Measurements from ENCODE around the gene SDCCAG8. TPM values are rescaled to one million over a fixed set of nuclear protein-coding genes. Genes with fewer than 3 reads are reported as not detected.

The SDCCAG8 gene
- total and polyA plus RNA-seq, 2 donors from 2014 or later = 29.6 to 53.2 TPM

DNA sequence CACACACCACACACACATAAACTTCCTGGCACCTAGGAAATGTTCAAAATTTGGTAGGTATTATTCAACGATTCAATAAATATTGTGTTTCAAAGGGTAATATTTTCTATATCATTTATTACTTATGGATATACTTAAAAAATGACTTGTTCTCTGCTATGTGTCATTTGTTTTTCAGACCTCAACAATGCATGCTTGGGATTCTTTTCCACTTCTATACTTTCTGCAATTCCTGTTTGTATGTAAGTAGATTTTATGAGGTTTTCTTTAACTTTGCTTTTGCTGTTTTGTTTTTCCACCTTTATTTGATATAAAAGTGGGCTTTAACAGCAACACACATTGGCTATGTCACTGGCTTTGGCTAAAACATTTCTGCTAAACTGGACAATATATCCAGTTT, 4.3 kb upstream of the SDCCAG8 start:
- no peak overlapping the region for H3K4me3 ChIP-seq (ENCODE audit: low read length in 3 of 3)
- H3K36me3 ChIP-seq (ENCODE audit: control insufficient read depth in 2 of 3, insufficient read depth in 3 of 3, low read length in 3 of 3) = no peaks in the 10 kb centered on the region
- H3K27me3 ChIP-seq (ENCODE audit: control insufficient read depth, insufficient read depth, low read length) = no peaks in the 10 kb centered on the region
- TF ChIP-seq CTCF (IDR thresholded peaks at IDR 0.05; ENCODE audit: borderline replicate concordance, extremely low read depth, insufficient read depth) = no peak
- H3K9ac ChIP-seq (ENCODE audit: low read length in 3 of 3) = no peak overlapping the region
- intact Hi-C loops (cut with DNase I) = no loop called here
- no peak for DNase-seq
- H3K9me3 ChIP-seq (ENCODE audit: control insufficient read depth in 2 of 3, insufficient read depth in 1 of 3, low read length in 3 of 3) = no peaks in the 10 kb centered on the region
- H3K27ac ChIP-seq (ENCODE audit: low read depth in 2 of 2, low read length in 2 of 2) = no peak overlapping the region
- FAIRE-seq = no peak
- H3K4me1 ChIP-seq (ENCODE audit: control insufficient read depth in 2 of 3, insufficient read depth in 2 of 3, low read depth in 1 of 3, low read length in 3 of 3) = peaks cover 0 to 14% (median 3%) of the 10 kb centered on the region in 3 donors

DNA sequence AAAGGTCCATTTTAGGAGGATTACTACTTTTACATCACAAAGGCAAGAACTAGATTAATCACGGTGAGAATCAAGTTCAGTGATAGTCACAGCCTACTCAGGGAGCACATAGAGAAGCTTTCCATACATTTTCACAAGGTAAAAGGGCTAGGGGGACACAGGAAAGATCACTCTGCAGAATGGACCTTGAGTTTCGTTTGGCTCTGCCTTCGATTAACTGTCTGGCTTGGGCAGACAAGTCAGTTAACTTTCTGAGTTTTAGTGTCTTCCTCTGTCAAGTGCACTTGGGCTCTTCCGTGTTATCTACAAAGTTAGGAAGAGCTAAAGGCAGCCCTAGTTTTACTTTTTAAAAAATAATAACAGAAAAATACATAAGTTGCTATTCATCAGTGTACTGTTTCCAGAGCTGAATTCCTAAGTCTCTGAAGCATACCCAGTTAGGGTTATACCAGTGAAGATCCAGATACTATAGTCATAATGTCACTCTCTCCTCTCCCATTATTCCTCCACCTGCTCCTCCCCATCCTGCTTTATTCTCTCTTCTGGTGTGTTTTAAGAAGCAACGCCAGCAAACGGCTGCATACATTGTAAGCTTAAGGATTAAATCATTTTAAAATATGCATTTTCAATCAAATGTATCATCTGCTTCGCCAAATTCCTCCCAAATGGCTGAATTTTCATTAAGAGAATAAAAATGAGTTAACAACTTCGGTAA, 2.5 kb upstream of the SDCCAG8 start:
- Histone ChIP-seq H3K36me3 (ENCODE audit: control insufficient read depth in 2 of 3, insufficient read depth in 3 of 3, low read length in 3 of 3) (no peaks in the 10 kb centered on the region), H3K27me3 (ENCODE audit: control insufficient read depth, insufficient read depth, low read length) (no peaks in the 10 kb centered on the region), H3K9ac (ENCODE audit: low read length in 3 of 3) (peak overlapping the region; percentile 27 to 84 (median 50)), H3K9me3 (ENCODE audit: control insufficient read depth in 2 of 3, insufficient read depth in 1 of 3, low read length in 3 of 3) (no peaks in the 10 kb centered on the region), H3K4me1 (ENCODE audit: control insufficient read depth in 2 of 3, insufficient read depth in 2 of 3, low read depth in 1 of 3, low read length in 3 of 3) (peaks cover 0 to 21% (median 6%) of the 10 kb centered on the region in 3 donors), H3K4me3 (ENCODE audit: low read length in 3 of 3) (peak overlapping the region; percentile 91 to 96 (median 92)), H3K27ac (ENCODE audit: low read depth in 2 of 2, low read length in 2 of 2) (peak overlapping the region in 1 of 2 donors; percentile 20)
- no peak for FAIRE-seq
- intact Hi-C loops (cut with DNase I) = no loop called here
- DNase-seq = peak in 2 of 5 donors; percentile 22 to 30
- TF ChIP-seq CTCF (IDR thresholded peaks at IDR 0.05; ENCODE audit: borderline replicate concordance, extremely low read depth, insufficient read depth) = no peak

GRCh38 chr1:243253926-243254232, 2.0 kb upstream of the SDCCAG8 start:
- peak overlapping the region; percentile 27 to 84 (median 50) for H3K9ac ChIP-seq (ENCODE audit: low read length in 3 of 3)
- no peaks in the 10 kb centered on the region for H3K36me3 ChIP-seq (ENCODE audit: control insufficient read depth in 2 of 3, insufficient read depth in 3 of 3, low read length in 3 of 3)
- H3K4me1 ChIP-seq (ENCODE audit: control insufficient read depth in 2 of 3, insufficient read depth in 2 of 3, low read depth in 1 of 3, low read length in 3 of 3) = peaks cover 0 to 21% (median 6%) of the 10 kb centered on the region in 3 donors
- FAIRE-seq = no peak
- no peak for TF ChIP-seq CTCF (IDR thresholded peaks at IDR 0.05; ENCODE audit: borderline replicate concordance, extremely low read depth, insufficient read depth)
- intact Hi-C loops (cut with DNase I) = no loop called here
- H3K27ac ChIP-seq (ENCODE audit: low read depth in 2 of 2, low read length in 2 of 2) = peak overlapping the region in 1 of 2 donors; percentile 89
- H3K27me3 ChIP-seq (ENCODE audit: control insufficient read depth, insufficient read depth, low read length) = no peaks in the 10 kb centered on the region
- H3K9me3 ChIP-seq (ENCODE audit: control insufficient read depth in 2 of 3, insufficient read depth in 1 of 3, low read length in 3 of 3) = no peaks in the 10 kb centered on the region
- peak overlapping the region; percentile 91 to 96 (median 92) for H3K4me3 ChIP-seq (ENCODE audit: low read length in 3 of 3)
- no peak for DNase-seq

Data from kidney (tissue), 14 donors.